ENCODE data around the gene PROB1. TPM values are rescaled to one million over a fixed set of nuclear protein-coding genes. Genes with fewer than 3 reads are reported as not detected.
"Not testable (repeated sequence)": the region's sequence is repeated elsewhere in the genome, so short reads cannot be mapped to it uniquely, and the experiment has no call there.

PROB1 gene
- total RNA-seq, 2 donors from 2014 or later, result 0.42 to 0.55 TPM

DNA sequence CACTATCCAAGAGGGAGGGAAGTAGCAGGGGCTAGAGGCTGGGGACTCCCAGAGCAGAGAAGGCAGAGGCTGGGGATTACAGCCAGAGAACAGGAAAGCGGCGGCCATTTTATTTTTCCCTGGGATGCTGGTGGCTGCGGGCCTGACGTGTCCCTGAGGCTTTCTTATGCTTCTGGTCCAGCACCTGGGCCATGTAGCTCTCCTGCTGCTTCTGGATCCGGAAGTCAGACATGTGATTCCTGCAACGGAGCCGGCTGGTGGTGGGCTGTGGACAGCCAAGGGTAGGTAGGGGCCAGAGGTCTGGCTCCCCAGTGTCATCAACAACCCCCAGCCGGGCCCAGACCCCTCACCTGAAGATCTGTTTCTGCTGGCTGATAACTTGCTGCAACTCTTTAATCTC lies 1.8 kb upstream of the PROB1 start:
- intact Hi-C loops (cut with DNase I, micrococcal nuclease), result no loop called here
- DNase-seq (no peak), ATAC-seq (no peak)

DNA sequence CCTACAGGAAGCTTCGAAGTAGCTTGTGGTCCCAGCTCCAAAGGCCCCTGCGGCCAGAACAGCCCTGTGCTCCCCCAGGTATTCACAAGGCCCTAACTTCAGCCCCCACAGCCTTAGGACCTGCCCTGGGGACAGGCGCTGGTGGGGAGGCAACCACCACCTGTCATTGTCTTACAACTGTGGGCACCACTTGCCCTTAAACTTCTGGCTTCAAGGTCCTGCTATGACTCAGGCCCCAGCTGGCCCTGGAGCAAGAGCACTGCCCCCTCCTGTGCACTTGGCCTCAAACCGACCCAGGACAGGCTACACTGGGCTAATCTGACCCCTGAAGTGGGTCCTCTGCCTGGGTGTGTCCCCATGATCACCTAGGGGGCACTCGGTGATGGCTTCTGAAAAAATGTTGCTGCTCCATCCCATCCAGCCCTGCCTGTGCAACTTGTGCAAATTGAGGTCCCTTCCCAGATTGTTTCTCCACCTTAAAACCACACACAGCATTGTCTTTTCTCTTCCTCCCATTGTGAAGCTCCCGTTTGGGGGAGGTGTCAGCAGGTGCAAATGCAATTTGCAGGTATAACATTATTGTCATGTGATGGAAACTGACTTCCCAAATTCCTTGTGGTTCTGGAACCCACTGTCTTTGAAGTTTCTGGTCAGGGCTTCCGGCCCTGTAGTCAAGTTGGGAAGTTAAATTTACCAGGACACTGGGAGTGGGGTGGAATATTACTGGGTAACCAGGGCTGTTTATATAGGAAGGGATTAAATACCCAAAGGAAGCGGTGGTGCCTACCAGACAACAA lies 1.1 kb upstream of the PROB1 start:
- intact Hi-C loops (cut with DNase I, micrococcal nuclease), result no loop called here
- DNase-seq, result no peak

GRCh38 chr5:139394123-139394653 lies 716 bp downstream of the PROB1 start:
- no peak for ATAC-seq
- DNase-seq, result no peak
- intact Hi-C loops (cut with DNase I, micrococcal nuclease), result no loop called here

More for the DNA sequence above, 1.1 kb upstream of the PROB1 start:
- no peak for ATAC-seq

GRCh38 chr5:139393497-139394122 lies 1.3 kb downstream of the PROB1 start:
- DNase-seq, result no peak
- intact Hi-C loops (cut with DNase I, micrococcal nuclease), result no loop called here
- no peak for ATAC-seq

DNA sequence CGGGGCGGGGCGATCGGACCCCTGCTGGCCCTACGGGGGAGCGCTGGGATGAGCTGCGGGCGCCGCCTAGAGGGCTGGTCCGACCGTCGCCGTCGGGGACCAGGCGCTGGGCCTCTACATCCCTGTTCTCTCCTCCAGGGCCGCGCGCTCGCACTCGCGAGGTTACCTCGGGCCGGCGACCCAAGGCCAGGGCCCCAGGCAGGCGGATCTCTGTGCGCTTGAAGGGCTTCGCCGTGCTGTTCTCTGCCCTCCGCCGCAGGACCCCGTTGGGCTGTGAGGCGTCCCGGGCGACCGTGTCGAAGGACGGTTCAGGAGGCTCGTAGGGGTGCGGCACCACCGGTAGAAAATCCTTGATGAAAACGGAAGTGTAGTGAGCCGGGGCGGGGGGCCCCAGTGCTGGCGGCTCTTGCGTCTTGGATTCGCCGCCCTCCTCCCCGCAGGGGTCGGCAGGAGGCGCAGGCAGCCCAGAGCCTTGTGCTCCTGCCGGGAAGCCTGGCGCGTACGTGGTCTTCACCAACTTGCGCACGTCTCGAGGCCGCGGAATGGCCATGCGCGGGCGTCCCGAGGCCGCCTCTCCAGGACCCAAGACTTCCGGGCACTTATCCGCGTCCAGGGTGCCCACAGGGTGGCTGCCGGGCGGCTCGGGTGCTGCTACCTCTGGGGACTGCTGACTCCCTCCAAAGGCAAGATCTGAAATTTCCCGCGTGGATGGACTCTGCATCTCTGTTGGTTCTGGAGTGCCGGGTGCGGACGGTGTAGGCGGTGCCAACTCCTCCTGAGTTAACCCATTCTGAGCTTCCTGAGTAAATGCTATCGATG lies 2.0 kb downstream of the PROB1 start:
- ATAC-seq (peak; percentile 64), DNase-seq (peak; percentile 75 to 88)
- intact Hi-C loops (cut with DNase I, micrococcal nuclease), result no loop called here

DNA sequence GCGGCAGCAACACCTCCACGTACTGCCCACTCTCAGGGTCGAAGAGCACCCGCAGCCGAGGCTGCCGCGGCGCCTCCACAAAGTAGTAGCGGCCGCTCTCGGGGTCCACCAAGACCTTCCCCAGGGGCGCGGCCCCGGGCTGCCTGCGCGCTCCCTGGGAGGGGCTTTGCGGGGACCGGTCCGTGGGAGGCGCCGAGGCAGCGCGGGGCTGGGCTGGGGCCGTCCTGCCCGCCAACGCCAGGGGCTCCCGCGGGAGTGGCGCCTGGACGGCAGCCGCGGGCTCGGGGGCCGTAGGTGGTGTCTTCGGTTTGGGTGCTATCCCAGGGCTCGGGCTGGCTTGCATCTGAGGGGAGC lies 2.6 kb downstream of the PROB1 start:
- ATAC-seq, result peak; percentile 44
- no peak for DNase-seq
- intact Hi-C loops (cut with DNase I, micrococcal nuclease), result no loop called here

DNA sequence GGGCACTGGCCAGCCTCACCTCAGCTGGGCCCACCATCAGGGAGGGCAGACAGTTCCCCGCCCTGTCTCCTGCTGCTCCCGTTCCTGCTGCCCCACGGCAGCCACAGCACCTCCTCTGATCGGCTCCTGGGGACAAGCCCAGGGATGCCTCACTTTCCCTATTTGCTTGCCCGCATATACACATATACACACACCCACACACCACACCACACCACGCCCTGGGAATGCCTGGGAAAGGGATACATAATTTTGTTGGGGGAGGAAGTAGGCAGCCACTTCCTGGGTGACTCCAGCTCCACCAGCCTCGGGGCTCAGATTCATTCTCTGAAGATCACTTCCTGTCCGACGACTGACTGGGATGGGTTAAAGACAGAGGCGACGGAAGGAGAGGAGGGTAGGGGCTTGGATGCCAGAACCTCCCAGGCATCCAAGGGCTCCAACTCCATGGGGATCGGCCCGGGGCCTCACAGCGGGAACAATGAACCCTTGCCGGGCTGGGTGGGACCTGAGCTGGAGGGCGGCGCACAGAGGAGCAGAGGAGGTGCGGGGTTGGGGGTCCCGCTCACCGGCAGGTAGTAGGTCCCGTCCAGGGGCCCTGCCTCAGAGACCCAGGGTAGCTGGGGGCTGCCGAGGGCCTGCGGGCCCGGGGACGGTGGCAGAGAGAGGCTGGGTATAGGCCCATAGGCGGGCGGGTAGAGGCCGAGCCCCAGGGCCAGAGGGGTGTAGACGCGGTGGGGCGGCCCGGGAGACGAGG lies 3.2 kb downstream of the PROB1 start:
- ATAC-seq, result peak; percentile 54
- peak; percentile 65 to 82 for DNase-seq
- intact Hi-C loops (cut with DNase I, micrococcal nuclease), result no loop called here

DNA sequence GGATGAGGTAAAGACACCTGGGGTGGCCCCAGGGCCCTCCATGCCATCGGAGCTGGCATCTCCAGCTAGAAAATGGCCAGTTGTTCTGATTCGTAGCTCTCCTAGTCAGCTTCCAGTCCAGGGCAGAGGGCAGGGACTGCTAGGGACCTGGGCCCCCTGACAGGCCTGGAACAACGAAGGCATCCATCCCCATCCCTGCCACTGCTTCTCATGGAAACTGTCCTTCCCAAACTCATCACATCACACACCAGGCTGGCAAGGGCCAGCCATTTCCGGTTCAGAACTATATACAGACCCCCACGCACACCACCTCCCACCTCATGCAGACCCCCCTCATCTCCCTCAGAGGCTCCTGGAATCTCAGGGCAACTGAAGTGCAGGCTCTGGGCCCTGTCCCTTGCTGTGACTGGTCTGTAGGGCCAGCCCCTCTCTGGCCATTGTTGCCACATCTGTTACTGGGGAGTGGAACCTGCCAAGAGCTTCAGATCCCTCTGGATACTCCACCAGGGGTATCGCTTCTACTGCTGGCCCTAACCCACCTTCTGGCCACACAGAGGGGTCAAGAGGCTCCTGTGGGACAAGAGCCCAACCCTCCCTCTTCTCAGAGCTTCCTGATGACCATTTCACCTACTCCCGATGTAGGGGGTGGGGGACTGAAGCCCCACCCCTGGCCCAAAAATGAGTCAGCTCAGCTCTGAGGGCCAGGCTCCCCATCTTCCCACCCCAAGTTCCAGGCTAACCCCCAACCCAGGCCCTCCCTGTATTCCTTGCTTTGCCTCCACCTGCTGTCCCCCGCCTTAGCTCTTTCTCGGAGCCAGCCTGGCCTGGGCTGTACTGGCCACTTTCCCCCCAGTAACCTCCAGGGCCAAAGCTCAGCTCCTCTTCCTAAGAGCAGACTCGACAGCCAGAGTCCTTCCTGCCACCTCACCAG lies 4.0 kb downstream of the PROB1 start:
- intact Hi-C loops (cut with DNase I, micrococcal nuclease), result no loop called here
- DNase-seq, result no peak
- no peak for ATAC-seq

DNA sequence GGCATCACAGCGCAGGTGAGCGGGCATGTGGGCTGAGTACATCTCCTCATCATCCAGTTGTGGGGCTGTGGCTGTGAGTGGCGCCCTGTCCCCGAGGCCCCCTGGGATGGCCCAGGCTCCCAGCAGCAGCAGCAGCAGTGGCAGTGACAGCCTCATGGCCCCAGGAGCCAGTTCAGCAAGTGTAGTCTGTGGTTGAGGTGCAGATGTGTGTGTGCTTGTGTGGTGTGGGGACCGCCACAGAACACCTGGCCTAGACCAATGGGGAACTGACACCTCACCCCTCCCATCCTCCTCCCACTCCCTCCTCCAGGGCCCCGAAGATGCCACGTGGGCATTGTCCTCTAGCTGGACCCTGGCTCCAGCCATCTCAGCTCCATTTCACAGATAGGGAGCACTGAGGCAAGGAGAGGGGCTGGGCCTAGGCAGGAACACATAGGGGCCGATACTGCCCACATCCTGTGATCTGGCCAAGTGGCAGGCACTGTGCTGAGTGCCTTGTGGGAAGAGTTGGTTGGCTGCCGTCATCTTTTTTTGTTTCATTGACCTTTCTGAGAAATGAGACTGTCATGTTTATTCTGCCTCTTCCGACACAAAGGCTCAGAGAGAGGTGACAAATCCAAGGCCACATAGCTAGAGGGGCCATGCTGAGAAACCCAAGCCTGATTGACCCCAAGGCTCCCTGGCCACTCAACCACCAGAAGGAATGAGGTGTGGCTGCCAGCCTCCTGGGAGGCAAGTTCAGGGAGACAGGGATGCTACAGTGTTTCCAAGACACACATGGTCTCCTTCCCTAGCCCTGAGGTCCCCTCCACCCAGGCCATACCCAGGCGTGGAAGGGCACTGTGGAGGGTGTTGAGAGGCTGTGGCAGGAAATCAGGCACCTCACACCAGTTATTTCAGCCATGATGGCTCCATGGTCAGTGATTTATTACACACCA lies 4.9 kb downstream of the PROB1 start, which contains the start of gene MZB1:
MZB1 (minus strand) TSS at position 213 of the 938 bp plus-strand sequence; CDS start at position 156, 57 bp downstream.
- intact Hi-C loops (cut with DNase I, micrococcal nuclease), result no loop called here
- no peak for ATAC-seq

DNA sequence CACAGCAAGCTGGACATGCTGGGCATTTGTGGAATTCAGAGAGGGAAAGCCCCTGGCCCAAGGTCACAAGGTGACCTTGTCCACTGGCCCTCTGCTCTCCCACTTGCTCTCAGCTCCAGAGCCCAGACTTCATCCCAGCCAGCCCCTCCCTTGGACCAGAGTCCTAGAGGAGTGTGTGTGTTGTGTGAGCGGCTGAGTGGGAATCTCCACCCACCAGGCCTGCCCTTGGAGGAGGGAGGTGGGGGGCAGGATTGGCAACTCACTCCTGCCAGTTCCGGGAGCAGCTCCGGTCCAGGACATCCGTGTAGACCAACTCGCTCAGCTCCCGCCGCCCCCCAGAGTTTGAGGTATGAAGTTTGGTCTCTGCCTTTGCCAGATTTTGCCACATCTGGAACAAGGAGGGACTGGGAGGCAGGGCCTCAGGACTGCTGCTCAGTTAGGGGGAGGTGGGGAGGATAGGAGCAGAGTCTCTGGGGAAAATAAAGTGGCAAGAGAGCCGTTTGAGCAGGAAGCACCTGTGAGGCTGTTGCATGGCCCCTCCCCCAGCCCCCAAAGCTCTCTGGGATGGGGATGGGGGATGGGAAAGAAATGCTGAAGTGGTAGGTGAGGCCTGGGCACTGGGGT lies 6.6 kb downstream of the PROB1 start:
- peak; percentile 85 to 91 for DNase-seq
- ATAC-seq, result peak; percentile 64
- intact Hi-C loops (cut with DNase I, micrococcal nuclease), result no loop called here

More for the DNA sequence above, 4.9 kb downstream of the PROB1 start, which contains the start of gene MZB1:
- DNase-seq, result peak in 1 of 2 donors; percentile 68

DNA sequence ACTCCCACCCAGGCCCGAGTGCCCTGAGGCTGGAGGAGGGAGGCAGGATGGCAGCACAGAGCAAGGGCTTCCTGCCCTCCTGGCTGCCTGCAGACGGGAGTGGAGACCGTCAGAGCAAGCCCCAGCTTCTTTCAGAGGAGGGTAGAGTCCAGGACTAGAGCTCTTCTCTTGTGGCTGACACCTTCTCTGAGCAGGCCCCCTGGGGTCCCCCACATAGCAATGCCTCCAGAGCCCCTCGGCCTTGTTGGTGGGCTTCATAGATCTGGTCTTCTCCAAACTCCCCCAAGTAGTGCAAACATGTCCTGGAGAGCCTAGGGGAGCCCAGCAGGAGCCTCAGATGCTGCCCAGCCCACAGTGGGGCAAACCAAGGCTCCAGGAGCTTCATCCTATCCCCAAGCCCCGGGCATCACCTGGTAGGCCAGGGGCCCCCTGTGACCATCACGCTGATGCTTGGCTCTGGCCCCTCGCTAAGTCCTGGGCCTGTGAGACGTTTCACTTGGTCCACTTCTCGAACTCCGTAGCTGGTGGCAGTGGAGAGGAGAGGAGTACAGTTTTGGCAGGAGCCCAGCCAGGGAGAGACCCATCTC lies 7.2 kb downstream of the PROB1 start:
- ATAC-seq (no peak), DNase-seq (no peak)
- intact Hi-C loops (cut with DNase I, micrococcal nuclease), result no loop called here

DNA sequence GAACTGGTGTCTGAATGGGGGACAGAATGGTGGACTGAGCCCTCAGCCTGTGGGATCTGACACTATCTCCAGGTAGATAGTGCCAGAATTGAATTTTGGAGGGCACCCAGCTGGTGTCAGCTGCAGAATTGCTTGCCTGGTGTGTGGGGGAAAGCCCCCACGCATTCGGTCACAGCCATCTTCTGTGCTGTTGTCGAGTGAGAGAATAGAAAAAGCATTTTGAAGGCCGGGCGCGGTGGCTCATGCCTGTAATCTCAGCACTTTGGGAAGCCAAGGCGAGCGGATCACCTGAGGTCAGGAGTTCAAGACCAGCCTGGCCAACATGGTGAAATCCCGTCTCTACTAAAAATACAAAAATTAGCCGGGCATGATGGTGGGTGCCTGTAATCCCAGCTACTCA lies 7.9 kb downstream of the PROB1 start:
- intact Hi-C loops (cut with DNase I, micrococcal nuclease); DNase-seq; ATAC-seq: not testable (repeated sequence)

DNA sequence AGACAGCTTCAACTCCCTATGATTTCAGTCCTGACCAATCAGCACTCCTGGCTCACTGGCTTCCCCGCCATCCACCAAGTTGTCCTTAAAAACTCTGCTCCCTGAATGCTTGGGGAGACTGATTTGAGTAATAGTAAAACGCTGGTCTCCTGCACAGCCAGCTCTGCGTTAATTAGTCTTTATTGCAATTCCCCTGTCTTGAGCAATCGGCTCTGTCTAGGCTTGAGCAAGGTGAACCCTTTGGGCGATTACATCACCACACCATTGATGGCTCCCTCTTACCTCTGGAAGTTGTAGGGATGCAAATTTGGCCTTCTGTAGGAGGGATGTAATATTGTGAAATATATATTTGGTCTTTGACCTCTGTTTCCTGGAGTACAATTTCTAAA lies 8.9 kb downstream of the PROB1 start:
- ATAC-seq (no peak), DNase-seq (no peak)
- intact Hi-C loops (cut with DNase I, micrococcal nuclease), result no loop called here

- intact Hi-C loops (cut with DNase I, micrococcal nuclease), result no loop called here
- DNase-seq (no peak), ATAC-seq (peak; percentile 34)
Observed at GRCh38 chr5:139385061-139386049, 9.5 kb downstream of the PROB1 start.
